SW 1271 (cell line): ENCODE data around the gene UCHL5.

Experiments used
- DNase-seq, 2 experiments: peaks; one replicate each; lab custom pipeline; 2025; lab: John Stamatoyannopoulos, UW

The UCHL5 gene, protein sequence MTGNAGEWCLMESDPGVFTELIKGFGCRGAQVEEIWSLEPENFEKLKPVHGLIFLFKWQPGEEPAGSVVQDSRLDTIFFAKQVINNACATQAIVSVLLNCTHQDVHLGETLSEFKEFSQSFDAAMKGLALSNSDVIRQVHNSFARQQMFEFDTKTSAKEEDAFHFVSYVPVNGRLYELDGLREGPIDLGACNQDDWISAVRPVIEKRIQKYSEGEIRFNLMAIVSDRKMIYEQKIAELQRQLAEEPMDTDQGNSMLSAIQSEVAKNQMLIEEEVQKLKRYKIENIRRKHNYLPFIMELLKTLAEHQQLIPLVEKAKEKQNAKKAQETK

DNA sequence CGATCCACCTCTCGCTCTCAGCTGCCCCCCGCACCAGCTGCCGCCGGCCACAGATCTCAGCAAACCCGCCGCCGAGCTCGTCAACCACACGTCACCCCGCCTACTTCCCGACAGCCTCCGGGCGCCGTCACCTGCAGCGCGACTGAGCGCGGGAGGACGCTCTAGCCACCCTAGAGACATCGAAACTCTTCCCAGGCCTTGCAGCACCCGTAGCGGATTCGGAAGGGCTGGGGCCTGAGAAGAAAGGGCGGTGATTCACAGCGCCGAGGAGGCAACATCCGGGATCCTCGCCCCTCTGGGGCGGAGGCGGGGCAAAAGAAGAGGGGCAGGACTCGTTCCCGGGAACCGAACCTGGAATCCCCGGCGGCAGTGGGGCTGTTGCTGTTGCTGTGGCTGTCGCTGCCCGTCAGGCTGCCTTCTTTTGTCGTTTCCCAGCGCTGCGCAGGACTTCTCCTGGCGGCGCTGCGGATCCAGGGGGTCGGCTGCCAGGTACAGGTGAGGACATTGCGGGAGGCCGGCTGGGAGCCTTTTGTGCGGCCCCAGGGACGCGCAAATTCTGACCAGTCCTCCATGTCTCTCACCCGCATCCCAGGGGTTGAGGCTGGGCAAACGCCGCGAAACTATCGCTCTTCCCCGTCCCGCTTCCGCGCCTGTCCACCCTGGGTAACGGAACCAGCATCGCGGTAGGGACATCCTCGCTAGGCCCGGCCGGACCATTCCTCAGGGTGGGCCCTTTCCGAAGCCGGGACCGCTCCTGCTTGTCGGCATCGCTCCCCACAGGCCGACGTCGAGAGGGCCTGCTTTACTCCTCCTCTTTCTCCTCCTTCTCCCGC, at the start of gene UCHL5, which contains the start of gene RO60:
Gene UCHL5, minus strand, starts transcription at position 79 of the 833 bp plus-strand sequence. CDS start 100 bp downstream, outside the sequence.
Gene RO60, plus strand, starts transcription at position 331 of the 833 bp plus-strand sequence. CDS start 9,443 bp downstream, outside the sequence.
- DNase-seq, result peak; percentile 84 to 94

DNA sequence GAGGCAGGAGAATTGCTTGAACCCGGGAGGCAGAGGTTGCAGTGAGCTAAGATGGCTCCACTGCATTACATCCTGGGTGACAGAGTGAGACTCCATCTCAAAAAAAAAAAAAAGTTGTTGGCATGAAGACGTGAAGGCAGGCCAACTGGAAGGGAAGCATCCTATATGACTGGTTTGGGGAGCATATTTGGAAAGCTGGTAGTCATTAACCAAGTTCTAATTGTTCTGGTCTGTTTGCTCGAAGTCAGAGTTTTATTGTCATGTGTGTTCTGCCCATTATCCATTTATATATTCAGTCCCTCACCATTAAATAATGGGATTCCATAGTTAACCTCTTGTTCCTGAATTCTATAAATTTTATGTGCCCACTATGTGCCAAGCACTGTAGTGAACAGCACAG, 49.3 kb upstream of the UCHL5 start:
- no peak for DNase-seq

DNA sequence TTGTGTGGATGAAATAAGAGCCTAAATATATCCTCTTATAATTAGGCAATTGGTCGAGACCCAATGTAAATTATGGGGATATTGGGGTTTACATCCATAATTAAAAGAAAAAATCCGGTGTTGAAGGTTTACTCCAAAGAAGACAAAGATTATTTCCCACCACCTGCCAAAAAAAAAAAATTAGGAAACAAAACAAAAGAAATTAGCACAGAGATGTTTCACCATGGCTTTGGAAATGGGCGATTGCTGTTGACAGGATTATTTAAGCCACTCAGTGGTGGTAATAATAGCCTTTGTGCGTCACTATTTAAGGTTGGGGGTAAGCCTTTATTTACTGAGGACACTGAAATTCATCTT, 46.6 kb upstream of the UCHL5 start:
- DNase-seq, result no peak

DNA sequence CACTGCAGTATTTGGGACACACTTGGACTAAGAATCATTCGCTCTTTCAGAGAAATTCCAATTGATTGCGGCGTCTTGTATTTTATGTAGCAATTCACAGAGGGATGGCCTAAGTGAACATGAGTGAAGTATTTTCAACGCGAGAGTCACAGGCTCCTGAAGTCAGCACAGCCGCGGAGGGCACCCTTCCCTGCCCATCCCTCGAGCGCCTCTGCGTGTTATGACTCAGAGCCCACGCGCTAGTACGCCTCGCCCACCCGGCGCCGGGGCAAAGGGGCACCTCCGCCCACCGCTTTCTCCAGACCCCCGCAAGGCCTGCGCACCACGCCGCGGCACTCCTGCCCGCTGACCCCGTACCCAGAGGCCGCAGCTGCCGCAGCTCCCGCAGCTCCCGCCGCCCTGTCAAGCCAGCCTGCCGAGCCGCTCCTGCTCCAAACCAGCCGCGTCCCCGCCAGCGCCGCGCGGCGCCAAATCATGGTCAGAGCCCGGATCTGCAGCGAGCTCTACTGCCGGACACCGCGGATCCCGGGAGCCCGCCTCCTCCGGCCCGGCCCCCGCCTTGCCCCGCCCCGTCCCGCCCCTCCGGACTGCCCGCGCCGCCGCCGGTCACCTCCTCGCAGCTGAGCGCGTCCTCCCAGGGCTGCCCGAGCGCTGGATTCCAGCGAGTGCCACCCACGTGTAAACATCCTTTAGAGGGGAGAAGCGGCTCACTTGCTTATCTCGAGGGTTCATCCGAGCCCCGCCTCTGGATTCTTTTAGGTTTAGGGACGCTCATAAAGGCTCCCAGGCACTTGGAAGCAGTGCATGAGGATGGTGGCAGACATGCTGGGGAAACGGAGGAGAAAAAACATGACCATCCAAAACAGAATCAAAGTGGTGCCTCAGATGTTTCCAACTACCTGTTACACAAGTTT, 46.0 kb upstream of the UCHL5 start, which contains the start of gene GLRX2:
Gene GLRX2, minus strand, starts transcription at position 508 of the 914 bp plus-strand sequence. Its CDS starts 32 bp downstream, at position 476.
- peak; percentile 24 to 77 for DNase-seq

DNA sequence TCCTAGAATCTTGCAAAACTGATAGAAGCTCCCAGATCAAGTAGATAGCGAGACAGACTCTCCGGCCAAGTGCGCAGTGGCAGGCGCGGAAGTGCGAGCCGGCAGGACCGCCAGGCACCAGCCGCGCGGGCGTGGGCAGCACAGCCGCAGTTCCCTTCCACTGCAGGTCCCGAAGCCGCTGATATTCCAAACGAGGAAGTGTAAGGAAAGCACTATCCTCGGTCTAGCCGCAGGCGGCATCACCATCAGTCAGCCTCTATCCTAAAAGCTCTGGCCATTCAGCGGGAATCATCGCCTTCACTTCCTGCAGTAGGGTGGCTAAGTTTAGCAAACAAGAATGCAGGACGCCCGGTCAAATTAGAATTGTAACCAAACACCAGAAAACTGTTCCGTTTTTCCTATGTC, 45.3 kb upstream of the UCHL5 start:
- DNase-seq, result peak in 1 of 2 experiments; percentile 41

DNA sequence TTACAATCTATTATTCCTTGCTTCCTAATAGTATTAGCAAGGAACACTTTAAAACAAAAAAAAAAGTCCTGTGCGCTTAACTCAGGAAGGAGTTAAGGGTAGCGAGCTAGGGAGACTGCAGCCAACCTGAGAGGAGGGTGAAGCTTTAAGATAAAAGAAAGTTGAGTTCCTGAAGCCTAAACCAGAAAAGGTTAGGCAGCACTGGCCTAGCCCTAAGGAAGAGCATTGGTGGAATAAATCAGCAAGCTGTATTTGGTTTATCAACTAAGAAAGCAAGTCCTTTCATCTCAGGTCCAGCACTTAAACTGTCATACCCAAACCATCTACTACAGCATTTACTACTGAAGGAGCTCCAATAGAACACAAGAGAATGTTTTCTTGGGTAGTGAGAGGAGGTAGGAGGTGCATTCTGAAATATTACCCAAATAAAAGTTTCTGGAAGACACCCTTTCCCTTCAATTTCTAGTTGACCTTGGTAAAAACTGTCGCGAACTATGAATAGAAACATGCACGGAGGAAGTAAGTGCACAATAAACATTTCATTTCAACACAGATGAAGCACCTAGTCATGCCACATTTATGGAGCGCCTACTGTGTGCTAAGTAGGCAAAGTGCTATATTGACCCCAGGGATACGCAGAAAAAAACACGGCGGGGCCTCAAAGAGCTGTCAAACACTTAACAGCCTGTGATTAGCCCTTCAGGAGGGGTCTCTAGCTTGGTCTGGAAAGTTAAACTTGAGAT, 44.8 kb upstream of the UCHL5 start:
- no peak for DNase-seq

DNA sequence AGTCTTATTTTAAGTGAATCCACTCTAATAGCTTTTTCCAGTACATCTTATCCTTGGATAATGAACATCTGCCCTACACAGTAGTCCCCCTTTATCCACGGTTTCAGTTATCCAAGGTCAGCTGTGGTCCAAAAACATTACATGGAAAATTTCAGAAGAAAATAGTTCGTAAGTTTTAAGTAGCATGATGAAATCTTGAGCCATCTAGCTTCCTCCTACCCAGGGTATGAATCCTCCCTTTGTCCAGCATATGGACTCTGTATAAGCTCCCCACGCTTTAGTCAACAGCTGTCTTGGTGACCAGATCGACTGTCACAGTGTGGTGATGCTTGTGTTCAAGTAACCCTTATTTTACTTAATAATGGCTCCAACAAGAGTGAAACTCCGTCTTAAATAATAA, 43.5 kb upstream of the UCHL5 start:
- no peak for DNase-seq

DNA sequence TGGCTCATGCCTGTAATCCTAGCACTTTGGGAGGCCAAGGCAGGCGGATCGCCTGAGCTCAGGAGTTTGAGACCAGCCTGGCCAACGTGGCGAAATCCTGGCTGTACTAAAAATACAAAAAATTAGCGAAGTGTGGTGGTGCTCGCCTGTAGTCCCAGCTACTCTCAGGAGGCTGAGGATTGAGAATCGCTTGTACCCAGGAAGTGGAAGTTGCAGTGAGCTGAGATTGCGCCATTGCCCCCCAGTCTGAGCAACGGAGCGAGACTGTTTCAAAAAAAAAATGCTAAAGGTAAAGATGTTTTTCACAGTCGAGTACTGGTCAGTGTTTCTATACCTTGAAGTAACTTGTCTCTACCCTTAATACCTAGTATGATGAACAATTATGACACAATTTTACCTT, 35.0 kb upstream of the UCHL5 start:
- DNase-seq, result no peak

DNA sequence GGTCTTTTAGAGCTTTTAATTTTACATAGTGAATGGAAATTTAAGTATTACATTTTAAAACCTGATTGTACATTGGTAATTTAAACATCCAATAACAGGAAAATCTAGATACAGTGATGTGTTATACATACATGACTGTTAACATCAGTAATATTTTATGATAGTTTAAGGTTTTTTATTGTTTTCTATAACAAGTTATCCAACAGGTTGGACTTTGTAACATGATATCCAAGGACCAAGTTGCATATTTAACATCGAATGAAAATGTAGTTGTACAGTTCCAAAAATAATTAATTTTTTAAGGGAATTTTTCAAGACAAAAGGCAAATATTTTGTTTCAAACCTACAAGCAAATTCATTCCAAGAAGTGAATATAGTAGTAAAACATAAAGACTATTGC, 31.7 kb upstream of the UCHL5 start:
- DNase-seq, result no peak

DNA sequence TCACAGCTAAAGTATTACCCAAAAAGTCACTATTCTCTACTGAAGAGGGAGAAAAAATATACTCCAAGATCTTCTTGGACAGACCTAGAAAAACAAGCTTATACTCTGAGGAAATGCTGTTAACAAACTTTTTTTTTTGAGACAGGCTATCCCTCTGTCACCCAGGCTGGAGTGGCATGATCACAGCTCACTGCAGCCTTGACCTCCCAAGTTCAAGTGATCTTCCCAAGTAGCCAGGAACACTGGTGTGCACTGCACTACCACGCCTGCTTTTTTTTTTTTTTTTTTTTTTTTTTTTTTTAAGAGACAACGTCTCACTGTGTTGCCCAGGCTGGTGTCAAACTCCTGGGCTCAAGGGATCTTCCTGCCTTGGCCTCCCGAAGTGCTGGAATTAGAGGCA, 28.7 kb upstream of the UCHL5 start:
- DNase-seq, result no peak

DNA sequence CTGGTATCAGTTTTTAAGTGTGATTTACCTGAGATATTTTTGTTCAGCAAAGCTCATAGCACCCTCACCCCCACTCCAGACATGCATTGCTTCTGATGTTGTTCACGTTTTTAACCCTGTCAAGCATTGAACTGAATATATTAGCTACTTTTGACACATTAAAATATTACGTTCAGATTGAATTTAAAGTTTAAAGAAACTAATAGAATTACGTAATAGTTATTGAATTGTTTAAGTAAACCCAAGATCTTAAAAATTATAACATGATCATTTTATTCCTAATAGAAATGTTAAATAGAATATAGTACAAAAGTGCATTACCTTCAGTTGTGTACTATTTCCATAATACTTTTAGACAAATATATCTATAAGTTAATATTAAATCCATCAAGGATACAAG, 27.2 kb upstream of the UCHL5 start:
- DNase-seq, result no peak

DNA sequence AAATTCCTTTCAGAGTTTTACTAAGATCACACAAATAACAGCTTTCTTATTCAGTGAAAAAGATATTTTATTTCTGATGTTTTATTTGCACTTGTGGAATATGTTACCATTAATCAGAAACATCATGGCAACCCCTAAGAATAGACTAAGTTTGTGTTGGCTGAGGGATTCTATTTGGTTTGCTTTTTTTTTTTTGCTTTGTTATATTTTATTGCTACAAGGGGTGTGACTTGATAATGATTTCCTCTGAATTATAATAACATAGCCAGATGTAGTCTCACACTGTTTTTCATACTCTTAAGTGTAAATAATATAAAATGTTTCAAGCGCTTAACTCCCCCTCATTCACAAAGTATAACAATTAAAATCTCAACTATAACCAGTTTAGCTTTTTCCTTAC, 26.1 kb upstream of the UCHL5 start:
- DNase-seq, result no peak

DNA sequence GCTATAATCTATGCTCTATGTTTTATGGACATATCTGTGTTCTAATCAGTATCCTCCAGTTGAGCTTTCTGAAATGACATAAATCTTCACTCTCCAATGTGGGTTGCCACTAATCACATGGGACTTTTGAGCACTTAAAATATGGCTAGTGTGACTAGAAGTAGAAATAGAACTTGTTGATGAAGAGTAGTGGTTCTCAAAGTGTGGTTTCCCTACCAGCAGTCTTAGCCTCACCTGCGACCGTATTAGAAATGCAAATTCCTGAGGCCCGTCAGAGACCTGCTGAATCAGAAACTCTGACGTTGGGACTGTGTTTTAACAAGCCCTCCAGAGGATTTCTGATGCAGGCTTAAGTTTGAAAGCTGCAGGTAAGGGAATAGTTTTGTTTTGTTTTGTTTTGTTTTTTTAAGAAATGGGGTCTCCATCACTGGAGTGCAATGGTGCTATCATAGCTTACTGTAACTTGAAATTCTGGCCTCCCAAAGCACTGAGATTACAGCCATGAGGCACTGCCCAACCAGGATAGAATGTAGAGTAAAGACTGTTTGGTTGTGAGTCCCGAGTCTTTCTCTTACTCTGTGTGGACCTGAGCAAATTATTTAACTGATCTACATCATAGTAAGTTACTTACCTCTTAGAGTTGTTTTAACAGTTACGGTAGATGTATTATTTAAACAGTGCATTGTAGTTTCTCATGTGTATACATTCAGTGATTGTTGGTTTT, 24.4 kb upstream of the UCHL5 start:
- no peak for DNase-seq

DNA sequence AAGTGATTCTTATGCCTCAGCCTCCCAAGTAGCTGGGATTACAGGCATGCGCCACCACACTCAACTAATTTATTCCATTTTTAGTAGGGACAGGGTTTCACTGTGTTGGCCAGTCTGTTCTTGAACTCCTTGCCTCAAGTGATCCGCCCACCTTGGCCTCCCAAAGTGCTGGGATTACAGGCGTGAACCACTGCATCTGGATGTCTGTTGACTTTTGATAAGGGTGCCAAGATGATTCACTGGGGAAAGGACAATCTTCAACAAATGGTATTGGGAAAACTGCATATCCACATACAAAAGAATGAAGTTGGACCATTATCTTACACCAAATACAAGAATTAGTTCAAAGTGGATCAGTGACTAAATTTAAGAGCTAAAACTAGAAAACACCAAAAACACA, 20.0 kb upstream of the UCHL5 start:
- DNase-seq, result no peak

DNA sequence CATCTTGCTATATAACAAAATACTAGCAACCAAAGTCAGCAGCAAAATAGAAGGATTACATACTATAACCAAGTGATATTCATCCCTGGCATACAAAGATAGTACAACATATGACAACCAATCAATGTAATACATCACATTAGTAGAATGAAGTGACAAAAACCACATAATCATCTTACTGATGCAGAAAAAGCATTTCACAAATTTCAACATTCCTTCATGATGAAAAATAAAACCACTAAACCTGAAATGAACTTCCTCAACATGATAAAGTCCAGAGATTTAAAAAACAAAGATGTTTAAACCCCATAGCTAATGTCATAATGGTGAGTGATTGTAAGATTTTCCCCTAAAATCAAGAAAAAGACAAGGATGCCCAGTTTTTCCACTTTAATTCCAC, 18.8 kb upstream of the UCHL5 start:
- no peak for DNase-seq

DNA sequence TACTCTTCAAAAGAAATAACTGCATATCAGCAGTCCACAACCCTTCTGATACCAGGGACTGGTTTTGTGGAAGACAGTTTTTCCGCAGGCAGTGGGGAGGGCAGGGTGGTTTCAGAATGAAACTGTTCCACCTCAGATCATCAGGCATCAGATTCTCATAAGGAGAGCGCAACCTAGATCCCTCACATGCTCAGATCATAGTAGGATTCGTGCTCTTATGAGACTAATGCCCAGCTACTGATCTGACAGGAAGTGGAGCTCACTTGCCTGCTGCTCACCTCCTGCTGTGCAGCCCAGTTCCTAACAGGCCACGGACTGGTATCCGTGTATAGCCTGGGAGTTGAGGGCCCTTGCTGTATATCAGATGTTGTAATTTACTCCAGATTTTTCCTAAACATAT, 11.8 kb upstream of the UCHL5 start:
- DNase-seq, result peak in 1 of 2 experiments; percentile 44

DNA sequence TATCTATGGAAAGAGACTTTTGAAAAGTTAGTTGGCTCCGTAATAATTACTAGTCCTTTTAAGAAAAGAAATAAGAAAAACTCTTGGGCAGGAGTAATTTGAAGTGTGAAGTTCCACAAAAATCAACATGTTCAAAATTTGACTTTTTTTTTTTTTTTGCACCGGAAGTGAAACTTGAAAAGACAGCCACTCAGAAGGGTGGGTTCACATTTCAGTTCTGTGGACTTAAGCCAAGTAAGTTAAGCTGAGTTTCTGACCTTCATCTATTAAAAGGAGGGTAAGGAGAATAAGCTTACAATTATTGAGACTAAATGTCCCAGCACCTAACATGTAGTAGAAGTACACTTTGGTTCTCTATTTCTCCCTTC, 11.2 kb upstream of the UCHL5 start:
- DNase-seq, result no peak

DNA sequence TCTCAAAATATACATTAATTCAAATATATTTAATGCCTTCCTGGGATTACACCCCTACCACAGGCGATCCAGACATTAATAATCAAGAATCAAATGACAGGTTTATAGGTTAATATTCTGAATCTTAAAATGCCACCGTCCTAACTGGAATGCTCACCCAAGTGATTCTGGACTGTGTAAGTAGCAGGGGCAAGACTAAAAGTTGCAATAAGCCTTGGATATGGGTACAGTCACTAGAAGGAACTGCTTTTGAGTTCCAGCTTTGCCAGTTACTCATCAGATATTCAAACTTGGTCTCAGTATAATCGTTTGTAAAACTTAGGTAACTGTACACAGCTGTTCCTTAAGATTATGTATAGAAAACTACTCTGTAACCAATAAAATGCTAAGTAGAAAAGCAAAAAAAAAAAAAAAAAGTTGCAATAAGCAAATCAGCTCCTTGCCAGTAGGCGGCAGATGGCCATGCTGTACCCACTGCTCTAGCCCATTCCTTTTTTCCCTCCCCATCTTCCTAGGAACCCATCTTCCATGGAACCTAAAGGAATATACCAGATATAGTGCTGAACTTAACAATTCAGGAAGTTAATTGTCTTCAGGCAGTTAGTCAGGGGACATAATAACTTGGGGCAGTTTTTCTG, 10.7 kb upstream of the UCHL5 start:
- DNase-seq, result peak in 1 of 2 experiments; percentile 43

DNA sequence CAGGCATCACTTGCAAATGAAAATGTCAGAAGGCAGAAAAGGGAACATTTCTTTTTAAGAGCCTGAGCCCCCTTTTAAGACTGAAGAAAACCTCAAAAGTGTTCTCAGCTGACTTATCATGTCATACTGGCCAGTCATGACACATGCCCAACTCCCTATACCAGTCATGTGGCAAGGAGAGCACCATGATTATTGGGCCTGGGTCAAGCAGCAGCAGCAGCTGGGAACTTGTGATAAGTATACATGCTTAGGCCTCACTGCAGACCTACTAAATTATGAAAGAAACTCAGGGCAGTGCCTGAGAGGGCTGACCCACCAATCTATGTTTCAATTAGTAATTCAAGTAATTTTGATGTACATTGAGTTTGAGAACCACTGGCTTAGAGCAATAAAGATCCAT, 8.9 kb upstream of the UCHL5 start:
- no peak for DNase-seq

DNA sequence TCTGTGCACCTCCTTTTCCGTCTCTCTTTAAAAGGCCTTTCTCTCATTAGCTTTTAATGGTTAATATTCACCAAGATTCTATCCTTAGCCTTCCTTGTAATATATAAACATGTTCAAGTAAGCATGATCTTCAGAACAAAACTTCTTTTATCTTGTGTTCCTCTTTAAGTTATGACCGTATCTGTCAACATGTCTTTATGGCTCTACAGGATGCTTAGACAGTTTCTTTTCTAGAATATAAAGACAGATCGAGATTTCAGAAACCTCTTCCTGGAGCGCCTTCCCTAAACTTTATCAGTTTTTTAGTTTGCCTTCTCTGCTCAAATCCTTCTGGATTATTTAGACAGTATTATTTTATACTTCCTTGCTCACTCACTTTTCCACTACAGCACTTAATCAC, 7.4 kb upstream of the UCHL5 start:
- no peak for DNase-seq
